ENCODE results near the gene REG4. TPM values are rescaled to one million over a fixed set of nuclear protein-coding genes. Genes with fewer than 3 reads are reported as not detected.
A peak's percentile ranks its signal among the peaks of the same experiment; 100 is the strongest.

Gene REG4
- total and polyA plus RNA-seq, 2 of the 4 experiments (the other 2 are of a cell fraction), result not detected

DNA sequence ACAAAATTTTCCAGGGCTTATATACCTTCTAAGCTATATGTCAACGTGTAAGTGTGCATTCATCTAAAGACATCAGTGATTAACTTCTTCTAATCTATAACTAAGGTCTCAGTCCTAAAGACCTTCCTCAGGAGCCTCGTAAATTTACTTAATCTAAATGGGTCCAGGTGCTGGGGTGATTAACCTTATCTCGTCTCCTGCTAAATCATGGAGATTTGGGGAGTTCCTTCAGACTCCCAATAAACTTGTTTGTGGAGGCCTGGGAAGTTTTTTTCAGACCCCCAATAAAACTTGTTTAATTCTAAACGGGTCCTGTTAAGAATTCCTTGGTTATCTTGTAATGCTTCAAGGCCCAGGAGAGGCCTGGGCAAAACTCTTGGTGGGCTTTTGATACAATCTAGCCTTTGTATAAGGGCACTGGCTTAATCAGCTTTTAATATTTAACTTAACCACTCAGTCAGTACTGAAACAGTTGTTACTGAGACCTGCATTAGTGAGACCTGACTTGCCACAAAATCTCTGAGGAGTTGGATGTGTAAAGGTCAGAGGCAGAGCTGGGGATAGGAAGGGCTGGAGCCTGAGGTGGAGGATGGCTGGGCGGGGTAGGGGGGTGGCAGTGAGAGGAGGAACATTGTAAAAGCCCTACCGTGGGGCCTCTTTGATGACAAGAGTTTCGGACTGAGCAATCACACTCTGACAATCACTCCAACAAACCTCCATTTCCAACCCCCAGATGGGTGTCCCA lies 36.3 kb downstream of the REG4 start:
- Histone ChIP-seq H3K14ac (replicated peaks; ENCODE audit: low read depth, low read length) (no peak overlapping the region), H3K4ac (ENCODE audit: low read depth, low read length) (no peak overlapping the region), H3K4me1 (ENCODE audit: control insufficient read depth, insufficient read depth, low read length) (peaks cover 3% of the 10 kb centered on the region), H2AK5ac (ENCODE audit: low read depth, low read length) (no peak overlapping the region), H2BK5ac (ENCODE audit: low read depth, low read length, poor library complexity, severe bottlenecking) (no peak overlapping the region), H4K5ac (ENCODE audit: low read depth, low read length) (no peak overlapping the region), H3K23ac (ENCODE audit: low read depth, low read length) (no peak overlapping the region), H2BK120ac (ENCODE audit: low read depth, low read length) (no peak overlapping the region), H3K4me2 (ENCODE audit: low read depth, low read length) (no peak overlapping the region), H2AK9ac (replicated peaks; ENCODE audit: low read depth, low read length, poor library complexity) (no peak overlapping the region), H3K9me3 (ENCODE audit: control insufficient read depth, insufficient read depth, low read length) (no peaks in the 10 kb centered on the region), H2BK15ac (ENCODE audit: low read depth, low read length) (no peak overlapping the region; the same call in 2 of the 3 replicates), H3K4me3 (ENCODE audit: insufficient read depth, low read depth, low read length) (no peak overlapping the region), H4K91ac (ENCODE audit: insufficient read depth, low read depth, low read length) (peak overlapping the region; percentile 9; the same call in 1 of the 2 replicates), H3K27ac (ENCODE audit: insufficient read depth, low read length) (no peak overlapping the region), H3K56ac (ENCODE audit: extremely low read depth, insufficient read depth, low read length) (no peak overlapping the region), H2AFZ (replicated peaks; ENCODE audit: low read length, poor library complexity) (no peak overlapping the region), H4K8ac (ENCODE audit: low read depth in 2 of 2, low read length in 2 of 2) (no peak overlapping the region), H3K9ac (ENCODE audit: low read depth, low read length) (no peak overlapping the region), H3K18ac (ENCODE audit: low read depth, low read length) (no peak overlapping the region), H3K79me1 (ENCODE audit: low read depth in 1 of 2, low read length in 2 of 2) (no peaks in the 10 kb centered on the region), H2BK20ac (ENCODE audit: low read depth, low read length) (no peak overlapping the region), H4K20me1 (ENCODE audit: insufficient read depth, low read length) (no peaks in the 10 kb centered on the region), H3K27me3 (ENCODE audit: control insufficient read depth, insufficient read depth, low read length) (peaks cover 5% of the 10 kb centered on the region; the same call in 1 of the 2 replicates), H3K36me3 (ENCODE audit: control insufficient read depth, insufficient read depth, low read length) (no peaks in the 10 kb centered on the region), H3K9me1 (ENCODE audit: insufficient read depth, low read length) (peaks cover 4% of the 10 kb centered on the region; the same call in 1 of the 2 replicates)
- in situ Hi-C loops (cut with MboI; ENCODE audit: low sequenced_read_pairs), result loop anchor here (5.0 kb wide), 1 partner anchor 53 kb away; no protein-coding TSS in a partner anchor
- dilution Hi-C loops (cut with HindIII; ENCODE audit: low sequenced_read_pairs, unreplicated experiment), result no loop called here
- ChIA-PET POLR2A (ENCODE audit: unreplicated experiment) (no interaction called here), CTCF (no interaction called here)
- BruUV-seq (replicated peaks), result no TSS peak
- no CpG with 5 or more reads among the region's 7 CpGs for WGBS, 2 experiments (ENCODE audit: extremely low coverage in 2 of 2, insufficient read length in 1 of 2)
- intact Hi-C loops (cut with micrococcal nuclease), result no loop called here
- DNase-seq (no peak), ATAC-seq (ENCODE audit: low read depth) (no peak)
- no peak for TF ChIP-seq RFX5 (IDR thresholded peaks at IDR 0.05; ENCODE audit: low read depth, low read length)
- no peak for TF ChIP-seq CHD1 (IDR thresholded peaks at IDR 0.05; ENCODE audit: low read depth, low read length)
- TF ChIP-seq RCOR1 (IDR thresholded peaks at IDR 0.05; ENCODE audit: insufficient replicate concordance, low read length), result no peak
- TF ChIP-seq, protein P1, sequence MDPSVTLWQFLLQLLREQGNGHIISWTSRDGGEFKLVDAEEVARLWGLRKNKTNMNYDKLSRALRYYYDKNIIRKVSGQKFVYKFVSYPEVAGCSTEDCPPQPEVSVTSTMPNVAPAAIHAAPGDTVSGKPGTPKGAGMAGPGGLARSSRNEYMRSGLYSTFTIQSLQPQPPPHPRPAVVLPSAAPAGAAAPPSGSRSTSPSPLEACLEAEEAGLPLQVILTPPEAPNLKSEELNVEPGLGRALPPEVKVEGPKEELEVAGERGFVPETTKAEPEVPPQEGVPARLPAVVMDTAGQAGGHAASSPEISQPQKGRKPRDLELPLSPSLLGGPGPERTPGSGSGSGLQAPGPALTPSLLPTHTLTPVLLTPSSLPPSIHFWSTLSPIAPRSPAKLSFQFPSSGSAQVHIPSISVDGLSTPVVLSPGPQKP (IDR thresholded peaks at IDR 0.05; ENCODE audit: borderline replicate concordance, low read depth, low read length), result no peak
- TF ChIP-seq FOS (IDR thresholded peaks at IDR 0.05; ENCODE audit: low read depth, low read length), result no peak
- no peak for TF ChIP-seq BHLHE40 (IDR thresholded peaks at IDR 0.05; ENCODE audit: low read depth, low read length)
- TF ChIP-seq POLR2A (IDR thresholded peaks at IDR 0.05; ENCODE audit: low read depth, low read length), result no peak
- TF ChIP-seq, protein P2, sequence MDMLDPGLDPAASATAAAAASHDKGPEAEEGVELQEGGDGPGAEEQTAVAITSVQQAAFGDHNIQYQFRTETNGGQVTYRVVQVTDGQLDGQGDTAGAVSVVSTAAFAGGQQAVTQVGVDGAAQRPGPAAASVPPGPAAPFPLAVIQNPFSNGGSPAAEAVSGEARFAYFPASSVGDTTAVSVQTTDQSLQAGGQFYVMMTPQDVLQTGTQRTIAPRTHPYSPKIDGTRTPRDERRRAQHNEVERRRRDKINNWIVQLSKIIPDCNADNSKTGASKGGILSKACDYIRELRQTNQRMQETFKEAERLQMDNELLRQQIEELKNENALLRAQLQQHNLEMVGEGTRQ (IDR thresholded peaks at IDR 0.05; ENCODE audit: low read depth, low read length), result no peak
- TF ChIP-seq NFE2L2 (IDR thresholded peaks at IDR 0.05; ENCODE audit: low read depth, low read length), result no peak
- TF ChIP-seq MAFK (IDR thresholded peaks at IDR 0.05; ENCODE audit: low read depth, low read length), result no peak
- TF ChIP-seq MXI1 (IDR thresholded peaks at IDR 0.05; ENCODE audit: borderline replicate concordance, low read depth, low read length), result no peak
- TF ChIP-seq SMC3 (IDR thresholded peaks at IDR 0.05; ENCODE audit: low read depth, low read length), result no peak
- TF ChIP-seq, protein P3, sequence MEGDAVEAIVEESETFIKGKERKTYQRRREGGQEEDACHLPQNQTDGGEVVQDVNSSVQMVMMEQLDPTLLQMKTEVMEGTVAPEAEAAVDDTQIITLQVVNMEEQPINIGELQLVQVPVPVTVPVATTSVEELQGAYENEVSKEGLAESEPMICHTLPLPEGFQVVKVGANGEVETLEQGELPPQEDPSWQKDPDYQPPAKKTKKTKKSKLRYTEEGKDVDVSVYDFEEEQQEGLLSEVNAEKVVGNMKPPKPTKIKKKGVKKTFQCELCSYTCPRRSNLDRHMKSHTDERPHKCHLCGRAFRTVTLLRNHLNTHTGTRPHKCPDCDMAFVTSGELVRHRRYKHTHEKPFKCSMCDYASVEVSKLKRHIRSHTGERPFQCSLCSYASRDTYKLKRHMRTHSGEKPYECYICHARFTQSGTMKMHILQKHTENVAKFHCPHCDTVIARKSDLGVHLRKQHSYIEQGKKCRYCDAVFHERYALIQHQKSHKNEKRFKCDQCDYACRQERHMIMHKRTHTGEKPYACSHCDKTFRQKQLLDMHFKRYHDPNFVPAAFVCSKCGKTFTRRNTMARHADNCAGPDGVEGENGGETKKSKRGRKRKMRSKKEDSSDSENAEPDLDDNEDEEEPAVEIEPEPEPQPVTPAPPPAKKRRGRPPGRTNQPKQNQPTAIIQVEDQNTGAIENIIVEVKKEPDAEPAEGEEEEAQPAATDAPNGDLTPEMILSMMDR (conservative IDR thresholded peaks at IDR 0.05; ENCODE audit: low read depth, low read length), result no peak
- no peak for TF ChIP-seq MAZ (IDR thresholded peaks at IDR 0.05; ENCODE audit: borderline replicate concordance, low read depth, low read length)
